ENCODE results near the gene ALG5.

Gene ALG5, protein sequence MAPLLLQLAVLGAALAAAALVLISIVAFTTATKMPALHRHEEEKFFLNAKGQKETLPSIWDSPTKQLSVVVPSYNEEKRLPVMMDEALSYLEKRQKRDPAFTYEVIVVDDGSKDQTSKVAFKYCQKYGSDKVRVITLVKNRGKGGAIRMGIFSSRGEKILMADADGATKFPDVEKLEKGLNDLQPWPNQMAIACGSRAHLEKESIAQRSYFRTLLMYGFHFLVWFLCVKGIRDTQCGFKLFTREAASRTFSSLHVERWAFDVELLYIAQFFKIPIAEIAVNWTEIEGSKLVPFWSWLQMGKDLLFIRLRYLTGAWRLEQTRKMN

DNA sequence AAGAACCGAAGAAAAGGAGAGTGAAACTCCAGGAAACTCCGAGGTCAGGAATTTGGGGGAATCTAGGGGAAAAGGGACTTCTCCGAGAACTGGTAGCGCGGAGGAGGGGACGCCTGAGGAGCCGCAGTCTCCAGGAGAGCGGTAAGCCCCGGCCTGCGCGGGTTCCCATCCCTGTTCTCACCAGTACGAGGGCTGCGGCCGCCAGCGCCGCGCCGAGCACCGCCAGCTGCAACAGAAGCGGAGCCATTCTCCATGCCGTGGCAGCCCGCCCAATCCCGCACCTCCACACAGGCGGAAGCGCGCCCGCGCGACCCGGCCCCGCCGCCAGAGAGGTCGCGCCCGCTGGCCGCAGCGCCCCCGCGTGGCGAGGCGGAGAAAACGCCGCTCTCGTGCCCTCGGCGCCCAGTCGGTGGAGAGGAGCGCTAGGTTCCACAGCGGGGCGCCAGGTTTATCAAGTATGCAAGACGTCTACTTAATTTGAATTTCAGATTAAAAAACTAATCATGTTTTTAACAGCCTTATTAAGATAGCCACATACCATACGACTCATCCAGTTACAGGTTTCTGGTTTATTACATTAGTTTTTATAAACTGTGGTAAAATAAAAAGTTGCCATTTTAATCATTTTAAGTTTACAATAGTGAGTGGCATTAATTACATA lies at the start of gene ALG5:
ALG5 (minus strand) TSS at position 287 of the 661 bp plus-strand sequence; CDS start at position 247, 40 bp downstream.
- DNase-seq (ENCODE audit: extremely low read depth, low read depth): peak; percentile 39
- H3K4me3 ChIP-seq (replicated peaks; ENCODE audit: low read depth, low read length): peak within 1 kb of the TSS; percentile 96
- TF ChIP-seq, protein P1, sequence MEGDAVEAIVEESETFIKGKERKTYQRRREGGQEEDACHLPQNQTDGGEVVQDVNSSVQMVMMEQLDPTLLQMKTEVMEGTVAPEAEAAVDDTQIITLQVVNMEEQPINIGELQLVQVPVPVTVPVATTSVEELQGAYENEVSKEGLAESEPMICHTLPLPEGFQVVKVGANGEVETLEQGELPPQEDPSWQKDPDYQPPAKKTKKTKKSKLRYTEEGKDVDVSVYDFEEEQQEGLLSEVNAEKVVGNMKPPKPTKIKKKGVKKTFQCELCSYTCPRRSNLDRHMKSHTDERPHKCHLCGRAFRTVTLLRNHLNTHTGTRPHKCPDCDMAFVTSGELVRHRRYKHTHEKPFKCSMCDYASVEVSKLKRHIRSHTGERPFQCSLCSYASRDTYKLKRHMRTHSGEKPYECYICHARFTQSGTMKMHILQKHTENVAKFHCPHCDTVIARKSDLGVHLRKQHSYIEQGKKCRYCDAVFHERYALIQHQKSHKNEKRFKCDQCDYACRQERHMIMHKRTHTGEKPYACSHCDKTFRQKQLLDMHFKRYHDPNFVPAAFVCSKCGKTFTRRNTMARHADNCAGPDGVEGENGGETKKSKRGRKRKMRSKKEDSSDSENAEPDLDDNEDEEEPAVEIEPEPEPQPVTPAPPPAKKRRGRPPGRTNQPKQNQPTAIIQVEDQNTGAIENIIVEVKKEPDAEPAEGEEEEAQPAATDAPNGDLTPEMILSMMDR (IDR thresholded peaks at IDR 0.05; ENCODE audit: low read depth, low read length, missing control alignments): peak; percentile 68

DNA sequence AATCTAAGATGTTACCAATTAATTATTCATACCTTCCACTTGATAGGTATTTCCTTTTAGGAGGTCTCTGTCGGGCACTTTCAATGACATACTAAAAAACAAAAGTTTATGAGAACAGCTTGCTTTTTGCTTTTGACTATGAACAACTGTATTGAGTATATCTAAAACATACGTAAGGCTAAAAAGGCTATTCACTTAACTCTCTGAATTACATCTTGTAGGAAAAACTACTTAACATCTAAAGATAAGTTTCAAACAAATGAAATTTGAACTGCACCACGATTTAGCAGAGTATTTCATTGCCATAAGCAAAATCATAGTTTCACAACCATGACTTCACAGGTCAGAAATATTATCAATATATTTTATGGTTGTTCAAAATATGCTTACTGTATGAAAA lies 48.7 kb upstream of the ALG5 start:
- no peak for DNase-seq (ENCODE audit: extremely low read depth, low read depth)
- TF ChIP-seq, protein P1 (IDR thresholded peaks at IDR 0.05; ENCODE audit: low read depth, low read length, missing control alignments): no peak
- H3K4me3 ChIP-seq (replicated peaks; ENCODE audit: low read depth, low read length): no peak overlapping the region

DNA sequence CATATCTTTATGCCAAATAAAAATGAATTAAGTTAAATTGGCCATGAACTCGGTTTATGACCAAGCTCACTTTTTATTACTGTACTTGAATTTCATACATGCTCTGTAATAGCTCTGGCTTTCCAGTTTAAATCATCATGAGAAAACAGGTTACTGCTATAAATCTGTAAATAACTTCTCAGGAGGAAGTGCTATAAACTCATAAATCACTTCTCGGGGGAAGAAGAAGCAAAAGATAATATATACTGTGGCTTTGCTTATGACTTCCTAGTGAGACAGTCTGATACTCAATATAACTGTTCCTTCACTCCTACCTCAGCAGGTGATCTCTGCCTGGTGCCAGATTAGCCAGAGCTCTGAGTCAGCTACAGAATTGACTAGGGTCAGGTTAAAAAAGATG lies 47.9 kb upstream of the ALG5 start:
- no peak overlapping the region for H3K4me3 ChIP-seq (replicated peaks; ENCODE audit: low read depth, low read length)
- DNase-seq (ENCODE audit: extremely low read depth, low read depth): no peak
- TF ChIP-seq, protein P1 (IDR thresholded peaks at IDR 0.05; ENCODE audit: low read depth, low read length, missing control alignments): no peak

DNA sequence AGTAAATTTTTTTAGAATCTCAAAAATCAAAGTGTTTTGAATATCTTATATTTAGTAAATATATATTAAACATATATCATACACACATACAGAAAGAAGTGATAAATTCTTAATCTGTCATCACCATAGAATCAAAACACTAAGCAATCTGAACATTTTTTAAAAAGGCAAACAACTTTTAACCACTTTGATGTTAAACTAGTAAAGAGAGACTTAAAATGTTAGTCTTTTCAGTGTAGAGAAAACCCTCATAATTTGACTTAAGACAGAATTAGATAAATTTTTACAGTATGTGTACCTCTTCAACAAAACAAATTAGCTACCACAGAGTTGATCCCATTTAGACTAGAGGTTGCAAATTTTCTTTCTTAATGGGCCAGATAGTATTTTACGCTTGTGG lies 46.9 kb upstream of the ALG5 start:
- DNase-seq (ENCODE audit: extremely low read depth, low read depth): no peak
- H3K4me3 ChIP-seq (replicated peaks; ENCODE audit: low read depth, low read length): no peak overlapping the region
- TF ChIP-seq, protein P1 (IDR thresholded peaks at IDR 0.05; ENCODE audit: low read depth, low read length, missing control alignments): no peak

DNA sequence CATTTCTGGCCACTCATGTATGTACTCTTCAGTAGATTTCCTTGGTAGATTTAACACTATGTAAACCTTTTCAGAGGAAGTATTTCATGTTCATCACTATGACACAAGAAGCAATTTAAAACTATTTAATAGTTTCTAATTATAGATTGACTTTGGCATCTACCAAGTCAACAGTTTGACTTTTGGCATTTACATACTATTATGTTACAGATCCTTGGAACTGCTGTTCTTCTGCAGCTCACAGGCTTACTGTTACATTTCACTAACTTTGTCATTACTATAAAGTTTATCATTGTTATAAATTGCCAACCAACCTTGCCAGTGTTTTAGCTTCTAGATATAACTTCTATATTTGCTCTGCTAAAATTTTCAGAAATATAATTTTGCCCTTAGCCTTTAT lies 41.6 kb upstream of the ALG5 start:
- DNase-seq (ENCODE audit: extremely low read depth, low read depth): no peak
- H3K4me3 ChIP-seq (replicated peaks; ENCODE audit: low read depth, low read length): no peak overlapping the region
- TF ChIP-seq, protein P1 (IDR thresholded peaks at IDR 0.05; ENCODE audit: low read depth, low read length, missing control alignments): no peak

DNA sequence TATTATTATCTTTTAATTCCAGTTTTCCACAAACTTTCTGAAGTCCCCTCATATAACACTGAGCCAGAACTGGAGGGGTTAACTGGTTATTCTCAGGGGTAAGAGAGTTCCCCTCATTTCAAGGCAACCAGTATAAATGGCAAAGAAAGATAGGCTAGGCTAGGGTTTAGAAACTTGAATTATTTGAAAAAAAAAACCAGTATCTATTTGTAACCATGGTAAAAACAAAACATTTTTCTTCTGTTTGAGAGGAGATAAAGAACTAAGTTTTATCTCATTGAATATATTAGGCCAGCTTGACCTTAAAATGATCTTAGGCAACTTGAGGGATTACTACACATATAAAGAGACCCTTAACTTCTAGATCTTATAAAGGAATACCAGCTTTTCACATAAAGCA lies 40.8 kb upstream of the ALG5 start:
- DNase-seq (ENCODE audit: extremely low read depth, low read depth): no peak
- TF ChIP-seq, protein P1 (IDR thresholded peaks at IDR 0.05; ENCODE audit: low read depth, low read length, missing control alignments): no peak
- no peak overlapping the region for H3K4me3 ChIP-seq (replicated peaks; ENCODE audit: low read depth, low read length)
